Stimulated activated CD8-positive, alpha-beta memory T cell treated with anti-CD3 and anti-CD28 coated beads, Interleukin-12 subunit alpha, Interleukin-12 subunit beta, amount 100 ng/mL, for 1 hour (primary cell): ENCODE data around the gene KLHL26.
"Not testable (repeated sequence)": the region's sequence is repeated elsewhere in the genome, so short reads cannot be mapped to it uniquely, and the experiment has no call there.

ENCODE experiments used
- DNase-seq: peaks from one replicate; pipeline ENCODE4 v3.0.0-alpha.2; 2020; ENCODE audit warnings: low read depth

KLHL26 gene

GRCh38 chr19:18600692-18601397 is 36.0 kb upstream of the KLHL26 start:
- DNase-seq = not testable (repeated sequence)

GRCh38 chr19:18601875-18602274 is 35.0 kb upstream of the KLHL26 start:
- no peak for DNase-seq

- no peak for DNase-seq
Observed at GRCh38 chr19:18603255-18603957, 33.4 kb upstream of the KLHL26 start.

- DNase-seq = no peak
Observed at GRCh38 chr19:18603958-18604819, 32.6 kb upstream of the KLHL26 start.

- DNase-seq = no peak
Observed at GRCh38 chr19:18604820-18605159, 32.0 kb upstream of the KLHL26 start.

GRCh38 chr19:18605196-18605545 is 31.7 kb upstream of the KLHL26 start:
- no peak for DNase-seq

GRCh38 chr19:18605546-18606280 is 31.1 kb upstream of the KLHL26 start:
- DNase-seq = no peak

GRCh38 chr19:18606281-18607225 is 30.3 kb upstream of the KLHL26 start, which contains the start of gene CRLF1:
Gene CRLF1 (minus strand): TSS chr19:18606799. CDS start chr19:18606656, 143 bp downstream.
- no peak for DNase-seq

GRCh38 chr19:18607226-18608101 is 29.4 kb upstream of the KLHL26 start:
- DNase-seq = no peak

GRCh38 chr19:18608102-18608804 is 28.6 kb upstream of the KLHL26 start:
- no peak for DNase-seq

GRCh38 chr19:18608805-18609716 is 27.8 kb upstream of the KLHL26 start:
- no peak for DNase-seq

- no peak for DNase-seq
Observed at GRCh38 chr19:18609717-18610051, 27.1 kb upstream of the KLHL26 start.

GRCh38 chr19:18610245-18610555 is 26.6 kb upstream of the KLHL26 start:
- DNase-seq = no peak

GRCh38 chr19:18610556-18611326 is 26.1 kb upstream of the KLHL26 start:
- DNase-seq = no peak

- DNase-seq = no peak
Observed at GRCh38 chr19:18611327-18612050, 25.3 kb upstream of the KLHL26 start.

GRCh38 chr19:18612051-18612771 is 24.6 kb upstream of the KLHL26 start:
- no peak for DNase-seq
